GM21723 (cell line): ENCODE measurements around the gene SRSF6.
A peak's percentile ranks its signal among the peaks of the same experiment; 100 is the strongest.
"Not testable (repeated sequence)": the region's sequence is repeated elsewhere in the genome, so short reads cannot be mapped to it uniquely, and the experiment has no call there.

Experiments used
- ATAC-seq: cut with Tn5 transposase; IDR thresholded peaks from one replicate; pipeline ENCODE4 v1.9.1; 2021; ENCODE audit warnings: mild to moderate bottlenecking, moderate library complexity; ENCODE audit not compliant: unreplicated experiment

SRSF6 gene

GRCh38 chr20:43448748-43449535, 8.8 kb upstream of the SRSF6 start:
- ATAC-seq: no peak

GRCh38 chr20:43450841-43451799, 6.6 kb upstream of the SRSF6 start:
- ATAC-seq: no peak

- ATAC-seq: no peak
Measured at GRCh38 chr20:43452404-43453126, 5.1 kb upstream of the SRSF6 start.

- not testable (repeated sequence) for ATAC-seq
Measured at GRCh38 chr20:43456252-43456651, 1.4 kb upstream of the SRSF6 start.

DNA sequence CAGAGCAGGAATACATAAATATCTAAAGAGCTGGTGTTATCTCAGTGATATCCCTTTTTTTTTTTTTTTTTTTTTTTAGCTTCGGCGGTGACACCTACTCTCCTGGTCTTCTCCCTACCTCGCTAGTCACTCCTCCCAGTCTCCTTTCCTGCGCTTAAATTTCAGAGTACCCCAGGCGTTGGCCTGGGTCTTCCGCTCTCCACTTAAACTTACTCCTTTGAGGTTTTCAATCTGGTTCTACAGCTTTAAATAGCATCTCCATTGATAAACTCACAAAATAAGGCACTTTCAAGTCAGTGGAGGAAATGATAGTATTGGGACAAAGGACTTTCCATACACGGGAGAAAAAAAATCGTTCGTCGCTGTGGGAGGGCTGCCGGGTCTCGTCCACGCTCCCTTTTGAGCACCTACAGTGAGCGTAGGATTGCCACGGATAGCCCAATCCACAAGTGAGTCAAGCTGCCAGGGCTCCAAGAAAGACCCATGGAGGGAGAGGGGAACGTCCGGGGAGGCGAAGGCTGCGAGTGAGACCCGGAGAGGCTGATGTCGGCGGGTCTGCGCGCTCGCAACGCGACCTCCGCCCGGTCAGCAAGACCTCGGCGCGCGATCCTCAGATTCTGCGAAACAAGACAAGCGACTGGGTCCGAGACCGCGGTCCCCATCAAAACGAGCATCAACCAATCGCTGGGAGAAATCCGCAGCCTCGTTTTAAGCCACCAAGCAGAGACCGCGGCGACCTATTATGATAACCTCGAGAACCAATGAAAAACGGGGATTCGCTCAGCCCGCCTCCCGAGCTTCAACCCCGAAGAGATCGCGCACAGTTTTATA, 672 bp upstream of the SRSF6 start:
- ATAC-seq: peak; percentile 85

DNA sequence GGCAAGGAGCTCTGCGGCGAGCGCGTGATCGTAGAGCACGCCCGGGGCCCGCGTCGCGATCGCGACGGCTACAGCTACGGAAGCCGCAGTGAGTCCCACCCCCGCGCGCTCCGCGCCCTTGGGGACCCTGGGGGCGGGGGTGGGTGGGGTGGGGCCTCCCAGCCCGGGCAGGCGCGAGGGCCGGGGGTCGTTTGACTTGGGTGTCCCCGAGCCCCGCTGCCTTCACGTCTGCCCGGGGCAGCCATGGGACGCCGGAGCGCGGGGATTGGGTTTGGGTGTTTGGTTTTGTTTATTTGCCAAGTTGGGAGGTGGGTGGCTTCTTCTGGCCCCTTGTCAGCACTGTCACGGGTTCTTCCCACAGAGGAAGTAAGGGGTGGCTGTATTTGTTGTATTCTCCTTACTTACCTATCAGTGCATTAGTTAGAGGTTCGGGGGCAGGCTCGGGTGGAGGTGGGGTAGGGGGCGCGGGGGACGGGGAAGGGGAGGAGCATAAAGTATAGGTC, 777 bp downstream of the SRSF6 start:
- ATAC-seq: peak; percentile 34

- no peak for ATAC-seq
Measured at GRCh38 chr20:43459022-43459942, 1.6 kb downstream of the SRSF6 start.

DNA sequence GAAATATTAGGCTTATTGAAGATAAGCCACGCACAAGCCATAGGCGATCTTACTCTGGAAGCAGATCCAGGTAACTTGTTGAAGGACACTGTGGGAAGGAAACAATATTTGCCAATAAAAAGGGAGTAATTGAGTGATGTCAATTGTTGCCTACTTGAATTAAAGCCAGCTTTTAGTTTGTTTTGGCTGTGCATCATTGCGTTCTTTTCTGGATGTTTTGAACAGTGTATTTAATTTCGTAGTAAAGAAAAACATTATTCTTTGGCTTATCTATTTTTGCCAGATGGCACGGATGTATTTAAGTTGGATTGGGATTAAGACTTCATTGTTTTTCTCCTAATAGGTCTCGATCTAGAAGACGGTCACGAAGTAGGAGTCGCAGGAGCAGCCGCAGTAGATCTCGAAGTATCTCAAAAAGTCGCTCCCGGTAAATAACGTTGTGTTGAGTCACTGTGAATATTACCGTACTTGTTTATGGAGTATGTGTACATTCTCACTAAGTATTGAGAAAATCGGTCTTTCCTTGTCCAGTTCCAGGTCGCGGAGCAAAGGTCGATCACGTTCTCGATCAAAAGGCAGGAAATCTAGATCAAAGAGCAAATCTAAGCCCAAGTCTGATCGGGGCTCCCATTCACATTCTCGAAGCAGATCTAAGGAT, 2.6 kb downstream of the SRSF6 start:
- ATAC-seq: no peak

DNA sequence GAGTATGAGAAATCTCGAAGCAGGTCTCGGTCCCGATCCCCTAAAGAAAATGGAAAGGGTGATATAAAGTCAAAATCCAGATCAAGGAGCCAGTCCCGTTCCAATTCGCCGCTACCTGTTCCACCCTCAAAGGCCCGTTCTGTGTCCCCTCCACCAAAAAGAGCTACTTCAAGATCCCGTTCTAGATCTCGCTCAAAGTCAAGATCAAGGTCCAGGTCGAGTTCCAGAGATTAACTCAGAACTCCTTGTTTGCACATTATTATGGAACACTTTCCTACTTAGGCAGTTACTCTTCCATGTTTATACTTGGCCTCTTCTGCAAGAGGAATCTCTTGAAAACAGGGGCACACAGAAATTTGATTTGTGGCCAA, 3.1 kb downstream of the SRSF6 start:
- no peak for ATAC-seq

GRCh38 chr20:43461894-43462659, 4.4 kb downstream of the SRSF6 start:
- ATAC-seq: no peak

DNA sequence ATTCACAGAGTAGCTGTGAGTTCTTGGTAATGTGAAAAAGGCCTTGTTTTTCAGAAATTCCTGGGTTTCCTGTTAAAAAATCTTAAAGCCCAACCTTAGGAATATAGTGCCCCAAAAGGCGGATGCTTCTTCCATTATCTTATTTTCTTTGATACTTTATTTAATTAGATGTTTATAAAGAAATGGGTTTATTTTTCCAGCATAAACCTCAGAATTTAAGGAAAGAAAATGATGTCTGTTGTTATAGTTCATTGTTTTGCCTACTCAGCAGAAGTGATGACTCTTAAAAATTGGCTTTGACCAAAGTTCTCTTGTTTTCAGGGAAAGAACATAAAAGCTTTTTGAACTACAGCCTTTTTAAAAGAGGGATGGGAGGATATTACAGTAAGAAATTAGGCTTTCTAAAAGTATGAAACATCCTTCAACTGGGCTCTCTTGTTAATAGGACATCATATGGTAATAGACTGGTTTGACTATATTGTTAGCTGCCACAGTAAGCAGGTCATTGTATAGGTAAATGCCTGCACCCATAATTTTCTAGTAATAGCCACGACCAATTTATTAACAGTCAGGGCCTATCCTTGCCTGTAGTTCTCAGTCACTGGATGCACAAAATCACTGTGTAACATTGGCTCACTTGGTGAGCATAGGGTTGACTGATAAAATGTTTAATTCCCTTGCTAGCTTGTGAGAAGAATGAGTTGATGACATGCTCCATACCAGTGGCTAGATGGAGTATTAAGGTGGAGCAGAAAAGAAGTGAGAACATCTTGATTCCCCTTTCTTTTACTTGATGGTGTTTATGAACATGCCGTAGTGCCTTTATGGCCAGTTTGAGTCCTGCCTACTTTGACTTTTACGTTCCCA, 5.2 kb downstream of the SRSF6 start:
- ATAC-seq: no peak

DNA sequence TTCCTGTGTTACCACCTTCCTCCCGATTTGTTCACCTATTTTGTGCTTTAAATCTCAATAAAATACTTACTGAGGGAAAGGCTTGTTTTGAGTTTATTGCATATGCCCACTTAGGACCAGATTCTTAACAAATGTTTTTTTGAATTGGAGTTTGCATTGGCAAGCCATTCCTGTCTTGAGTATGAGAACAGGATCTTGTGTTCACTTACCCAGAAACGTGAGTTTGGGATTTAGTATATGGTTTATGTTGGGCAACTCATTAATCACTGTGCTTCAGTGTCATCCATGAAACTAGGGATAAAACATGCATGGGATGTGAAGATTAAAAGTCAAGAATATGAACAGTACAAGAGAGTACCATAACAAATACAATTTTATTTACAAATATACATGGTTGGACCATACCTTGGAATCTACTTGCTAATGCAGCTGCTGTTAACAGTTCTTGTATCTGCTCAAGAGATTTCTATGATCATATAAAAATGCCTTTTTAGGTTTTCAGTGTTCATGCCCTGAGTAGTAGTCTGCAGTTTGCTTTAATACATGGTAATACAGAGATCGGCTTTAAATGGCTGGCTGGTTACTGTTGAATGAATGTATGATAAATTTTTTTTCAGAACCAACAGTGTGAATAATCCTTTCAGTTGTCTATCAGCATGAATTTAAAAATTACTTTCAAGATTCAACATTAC, 6.0 kb downstream of the SRSF6 start:
- ATAC-seq: no peak

DNA sequence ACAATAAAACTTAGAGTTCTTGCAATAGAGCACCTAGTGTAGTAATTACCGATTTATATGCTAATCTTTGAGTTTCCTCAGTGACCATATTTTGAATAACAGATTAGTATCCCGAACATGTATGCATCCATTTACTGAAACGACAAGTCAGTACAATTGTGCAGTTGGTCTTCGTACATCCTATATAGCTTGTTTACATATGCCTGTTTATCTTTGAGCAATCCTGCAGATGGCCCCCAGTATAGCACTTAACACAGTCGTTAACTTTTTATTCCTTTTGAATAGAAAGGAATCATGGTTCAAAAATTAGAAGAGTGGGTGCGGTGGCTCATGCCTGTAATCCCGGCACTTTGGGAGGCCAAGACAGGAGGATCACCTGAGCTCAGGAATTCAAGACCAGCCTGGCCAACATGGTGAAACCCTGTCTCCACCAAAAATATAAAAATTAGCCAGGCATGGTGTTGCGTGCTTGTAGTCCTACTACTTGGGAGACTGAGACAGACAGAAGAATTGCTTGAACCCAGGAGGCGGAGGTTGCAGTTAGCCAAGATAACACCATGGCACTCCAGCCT, 6.6 kb downstream of the SRSF6 start:
- ATAC-seq: no peak

GRCh38 chr20:43465625-43465943, 7.9 kb downstream of the SRSF6 start:
- ATAC-seq: no peak

DNA sequence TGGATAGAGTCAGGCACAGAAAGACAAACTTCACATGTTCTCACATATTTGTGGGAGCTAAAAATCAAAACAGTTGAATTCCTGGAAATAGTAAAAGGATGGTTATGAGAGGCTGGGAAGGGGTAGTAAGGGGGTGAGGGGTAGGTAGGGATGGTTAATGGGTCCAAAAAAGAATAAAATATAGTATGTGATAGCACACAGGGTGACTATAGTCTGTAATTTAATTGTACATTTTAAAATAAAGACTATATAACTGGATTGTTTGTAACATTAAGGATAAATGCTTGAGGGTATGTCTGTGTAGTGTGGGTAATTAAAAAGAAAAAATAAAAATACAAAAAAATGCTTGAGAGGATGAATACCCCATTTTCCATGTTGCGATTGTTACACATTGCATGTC, 9.9 kb downstream of the SRSF6 start:
- ATAC-seq: no peak

- ATAC-seq: no peak
Measured at GRCh38 chr20:43472671-43473380, 15.1 kb downstream of the SRSF6 start.
